ENCODE measurements around the gene SLC51B. TPM values are rescaled to one million over a fixed set of nuclear protein-coding genes. Genes with fewer than 3 reads are reported as not detected.

The SLC51B gene
- polyA plus RNA-seq, 2 of the 4 experiments (the other 2 are of a cell fraction): 12.2 to 16.1 TPM

DNA sequence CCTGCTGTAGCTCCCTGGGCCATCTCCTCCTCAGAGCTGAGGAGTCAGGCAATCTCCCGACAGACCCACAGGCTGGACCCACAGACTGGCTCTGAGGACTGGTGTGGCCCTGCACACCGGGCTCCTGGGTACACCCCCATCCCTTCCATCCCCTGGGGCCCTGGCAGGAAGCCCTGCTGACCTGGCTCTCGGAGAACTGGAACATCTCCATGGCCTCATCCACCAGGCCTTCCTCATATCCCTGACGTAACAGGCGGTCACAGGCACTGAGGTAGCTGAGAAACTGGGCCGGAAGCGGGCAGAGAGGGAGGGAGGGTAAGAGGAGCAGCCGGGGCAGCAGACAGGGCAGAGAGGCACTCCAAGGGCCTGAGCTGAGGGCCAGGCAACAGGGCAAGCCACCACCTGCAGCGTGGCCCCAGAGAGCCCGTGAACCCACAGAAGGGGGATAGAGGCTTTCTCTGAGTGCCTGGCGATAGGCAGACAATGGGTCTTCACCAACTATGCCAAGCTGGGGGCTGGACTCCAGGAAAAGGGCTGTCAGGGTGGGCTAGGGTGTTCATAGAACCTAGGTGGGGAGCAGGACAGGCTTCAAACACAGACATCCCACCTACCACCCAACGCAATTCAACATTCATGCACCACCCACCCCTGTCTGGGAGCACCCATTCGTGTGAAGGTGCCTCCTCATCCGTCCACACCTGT lies 49.3 kb downstream of the SLC51B start:
- WGBS (ENCODE audit: missing lambda C conversion rate): 91% methylated on average over 14 of the region's 14 CpGs
- CTCF ChIA-PET: interaction anchor here (1.0 to 5.9 kb wide), 10 partner anchors 7 to 61 kb away, joined by 3 to 29 read pairs (median 6); partner anchors contain the start of gene KBTBD13
- H3K4me2 ChIP-seq: no peak overlapping the region
- TF ChIP-seq SMC3 (IDR thresholded peaks at IDR 0.05) (no peak), RARB (CRISPR knock-in tag; IDR thresholded peaks at IDR 0.05) (no peak), ZSCAN20 (CRISPR knock-in tag; IDR thresholded peaks at IDR 0.05) (no peak), CBX8 (IDR thresholded peaks at IDR 0.05) (no peak)
- TF ChIP-seq, protein P1, sequence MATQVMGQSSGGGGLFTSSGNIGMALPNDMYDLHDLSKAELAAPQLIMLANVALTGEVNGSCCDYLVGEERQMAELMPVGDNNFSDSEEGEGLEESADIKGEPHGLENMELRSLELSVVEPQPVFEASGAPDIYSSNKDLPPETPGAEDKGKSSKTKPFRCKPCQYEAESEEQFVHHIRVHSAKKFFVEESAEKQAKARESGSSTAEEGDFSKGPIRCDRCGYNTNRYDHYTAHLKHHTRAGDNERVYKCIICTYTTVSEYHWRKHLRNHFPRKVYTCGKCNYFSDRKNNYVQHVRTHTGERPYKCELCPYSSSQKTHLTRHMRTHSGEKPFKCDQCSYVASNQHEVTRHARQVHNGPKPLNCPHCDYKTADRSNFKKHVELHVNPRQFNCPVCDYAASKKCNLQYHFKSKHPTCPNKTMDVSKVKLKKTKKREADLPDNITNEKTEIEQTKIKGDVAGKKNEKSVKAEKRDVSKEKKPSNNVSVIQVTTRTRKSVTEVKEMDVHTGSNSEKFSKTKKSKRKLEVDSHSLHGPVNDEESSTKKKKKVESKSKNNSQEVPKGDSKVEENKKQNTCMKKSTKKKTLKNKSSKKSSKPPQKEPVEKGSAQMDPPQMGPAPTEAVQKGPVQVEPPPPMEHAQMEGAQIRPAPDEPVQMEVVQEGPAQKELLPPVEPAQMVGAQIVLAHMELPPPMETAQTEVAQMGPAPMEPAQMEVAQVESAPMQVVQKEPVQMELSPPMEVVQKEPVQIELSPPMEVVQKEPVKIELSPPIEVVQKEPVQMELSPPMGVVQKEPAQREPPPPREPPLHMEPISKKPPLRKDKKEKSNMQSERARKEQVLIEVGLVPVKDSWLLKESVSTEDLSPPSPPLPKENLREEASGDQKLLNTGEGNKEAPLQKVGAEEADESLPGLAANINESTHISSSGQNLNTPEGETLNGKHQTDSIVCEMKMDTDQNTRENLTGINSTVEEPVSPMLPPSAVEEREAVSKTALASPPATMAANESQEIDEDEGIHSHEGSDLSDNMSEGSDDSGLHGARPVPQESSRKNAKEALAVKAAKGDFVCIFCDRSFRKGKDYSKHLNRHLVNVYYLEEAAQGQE (IDR thresholded peaks at IDR 0.05): no peak
- TF ChIP-seq, protein P2, sequence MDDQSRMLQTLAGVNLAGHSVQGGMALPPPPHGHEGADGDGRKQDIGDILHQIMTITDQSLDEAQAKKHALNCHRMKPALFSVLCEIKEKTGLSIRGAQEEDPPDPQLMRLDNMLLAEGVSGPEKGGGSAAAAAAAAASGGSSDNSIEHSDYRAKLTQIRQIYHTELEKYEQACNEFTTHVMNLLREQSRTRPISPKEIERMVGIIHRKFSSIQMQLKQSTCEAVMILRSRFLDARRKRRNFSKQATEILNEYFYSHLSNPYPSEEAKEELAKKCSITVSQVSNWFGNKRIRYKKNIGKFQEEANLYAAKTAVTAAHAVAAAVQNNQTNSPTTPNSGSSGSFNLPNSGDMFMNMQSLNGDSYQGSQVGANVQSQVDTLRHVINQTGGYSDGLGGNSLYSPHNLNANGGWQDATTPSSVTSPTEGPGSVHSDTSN (IDR thresholded peaks at IDR 0.05): no peak
- DNase-seq (ENCODE audit: low read depth in 1 of 2, low spot score in 1 of 2): no peak
- ATAC-seq: no peak; a peak in 1 of 6 replicates
- H3K4me1 ChIP-seq: no peaks in the 10 kb centered on the region
- FAIRE-seq: no peak
- H3K9me3 ChIP-seq: no peaks in the 10 kb centered on the region
- POLR2A ChIA-PET: no interaction called here
- no peak overlapping the region for H3K27ac ChIP-seq
- no peak overlapping the region for H3K4me3 ChIP-seq

DNA sequence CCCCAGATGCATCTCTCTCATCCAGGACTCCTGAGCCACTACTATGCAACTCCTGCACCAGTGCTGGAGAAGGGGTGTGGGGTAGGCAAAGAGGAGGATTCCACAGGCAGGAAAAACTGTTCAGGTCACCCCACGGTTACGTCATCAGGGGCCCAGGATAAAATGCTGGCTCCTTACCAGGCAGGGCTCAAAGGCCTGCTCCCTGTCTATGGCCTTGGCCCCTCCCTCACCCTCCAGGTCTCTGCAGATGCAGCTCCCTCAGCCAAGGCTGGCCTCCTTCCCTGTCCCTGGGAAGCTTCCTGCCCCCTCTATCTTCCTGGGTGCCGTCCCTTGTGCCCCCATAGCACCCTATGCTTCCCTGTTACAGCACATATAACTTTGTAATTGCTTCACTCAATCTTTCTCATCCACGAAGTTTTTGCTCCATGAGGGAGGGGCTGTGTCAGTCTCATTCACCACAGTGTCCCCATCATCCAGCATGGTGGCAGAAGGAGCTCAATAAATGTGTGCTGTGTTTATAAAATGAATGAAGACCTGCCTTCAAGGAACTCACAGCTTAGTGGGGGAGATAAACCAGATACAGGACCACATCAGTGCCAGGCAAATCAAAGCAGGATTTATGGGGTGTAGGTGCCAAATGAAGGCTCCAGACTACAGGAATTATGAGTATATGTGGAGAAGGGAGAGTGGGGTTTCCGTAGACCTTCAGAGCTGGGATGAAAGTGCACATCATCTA lies 50.0 kb downstream of the SLC51B start:
- 78% methylated on average over 5 of the region's 5 CpGs for WGBS (ENCODE audit: missing lambda C conversion rate)
- no peak overlapping the region for H3K4me3 ChIP-seq
- FAIRE-seq (no peak), DNase-seq (ENCODE audit: low read depth in 1 of 2, low spot score in 1 of 2) (no peak), ATAC-seq (no peak; a peak in 2 of 6 replicates)
- no peak overlapping the region for H3K27ac ChIP-seq
- H3K9me3 ChIP-seq: no peaks in the 10 kb centered on the region
- no peaks in the 10 kb centered on the region for H3K4me1 ChIP-seq
- TF ChIP-seq EHF (CRISPR knock-in tag; IDR thresholded peaks at IDR 0.05) (no peak), POLR2AphosphoS2 (conservative IDR thresholded peaks at IDR 0.05; ENCODE audit: low read length) (no peak), TP53 (CRISPR knock-in tag; IDR thresholded peaks at IDR 0.05) (no peak), POLR2A (IDR thresholded peaks at IDR 0.05; ENCODE audit: low read length) (no peak), TFCP2L1 (CRISPR knock-in tag; IDR thresholded peaks at IDR 0.05) (no peak), SMC3 (IDR thresholded peaks at IDR 0.05) (no peak), HOXB5 (CRISPR knock-in tag; IDR thresholded peaks at IDR 0.05) (no peak), CBX2 (IDR thresholded peaks at IDR 0.05; ENCODE audit: borderline replicate concordance, low read depth) (no peak), CEBPB (IDR thresholded peaks at IDR 0.05) (no peak), HDAC2 (IDR thresholded peaks at IDR 0.05) (no peak), RCOR1 (IDR thresholded peaks at IDR 0.05; ENCODE audit: low read depth, low read length) (no peak), HEYL (CRISPR knock-in tag; IDR thresholded peaks at IDR 0.05) (no peak), CHD4 (IDR thresholded peaks at IDR 0.05; ENCODE audit: borderline replicate concordance) (no peak), MYC (IDR thresholded peaks at IDR 0.05; ENCODE audit: borderline replicate concordance, low read length) (no peak), JUN (IDR thresholded peaks at IDR 0.05) (no peak)
- TF ChIP-seq, protein P3, sequence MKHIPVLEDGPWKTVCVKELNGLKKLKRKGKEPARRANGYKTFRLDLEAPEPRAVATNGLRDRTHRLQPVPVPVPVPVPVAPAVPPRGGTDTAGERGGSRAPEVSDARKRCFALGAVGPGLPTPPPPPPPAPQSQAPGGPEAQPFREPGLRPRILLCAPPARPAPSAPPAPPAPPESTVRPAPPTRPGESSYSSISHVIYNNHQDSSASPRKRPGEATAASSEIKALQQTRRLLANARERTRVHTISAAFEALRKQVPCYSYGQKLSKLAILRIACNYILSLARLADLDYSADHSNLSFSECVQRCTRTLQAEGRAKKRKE (CRISPR knock-in tag; IDR thresholded peaks at IDR 0.05; ENCODE audit: low read depth): no peak
- TF ChIP-seq, protein P4, sequence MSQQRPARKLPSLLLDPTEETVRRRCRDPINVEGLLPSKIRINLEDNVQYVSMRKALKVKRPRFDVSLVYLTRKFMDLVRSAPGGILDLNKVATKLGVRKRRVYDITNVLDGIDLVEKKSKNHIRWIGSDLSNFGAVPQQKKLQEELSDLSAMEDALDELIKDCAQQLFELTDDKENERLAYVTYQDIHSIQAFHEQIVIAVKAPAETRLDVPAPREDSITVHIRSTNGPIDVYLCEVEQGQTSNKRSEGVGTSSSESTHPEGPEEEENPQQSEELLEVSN (IDR thresholded peaks at IDR 0.05; ENCODE audit: borderline replicate concordance, low read depth): no peak
- TF ChIP-seq, protein P5, sequence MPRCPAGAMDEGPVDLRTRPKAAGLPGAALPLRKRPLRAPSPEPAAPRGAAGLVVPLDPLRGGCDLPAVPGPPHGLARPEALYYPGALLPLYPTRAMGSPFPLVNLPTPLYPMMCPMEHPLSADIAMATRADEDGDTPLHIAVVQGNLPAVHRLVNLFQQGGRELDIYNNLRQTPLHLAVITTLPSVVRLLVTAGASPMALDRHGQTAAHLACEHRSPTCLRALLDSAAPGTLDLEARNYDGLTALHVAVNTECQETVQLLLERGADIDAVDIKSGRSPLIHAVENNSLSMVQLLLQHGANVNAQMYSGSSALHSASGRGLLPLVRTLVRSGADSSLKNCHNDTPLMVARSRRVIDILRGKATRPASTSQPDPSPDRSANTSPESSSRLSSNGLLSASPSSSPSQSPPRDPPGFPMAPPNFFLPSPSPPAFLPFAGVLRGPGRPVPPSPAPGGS (IDR thresholded peaks at IDR 0.05): no peak
- TF ChIP-seq, protein P2 (IDR thresholded peaks at IDR 0.05): no peak
- no peak overlapping the region for H3K4me2 ChIP-seq
- ChIA-PET CTCF (interaction anchor here (1.0 to 5.9 kb wide), 6 partner anchors 8 to 61 kb away, joined by 3 to 29 read pairs (median 16); partner anchors contain the start of gene KBTBD13), POLR2A (no interaction called here)
